Caco-2 (cell line): ENCODE results near the gene MOSPD2. TPM values are rescaled to one million over a fixed set of nuclear protein-coding genes. Genes with fewer than 3 reads are reported as not detected.

Source experiments
- BruUV-seq: library from RNA; stranded (reverse); fragments of 400-500 nt; replicated peaks from 2 replicates; lab custom pipeline; 2021; lab: Mats Ljungman, UMichigan
- CTCF ChIA-PET: fragments of 300-600 bp; sonication (Branson Sonifier 250); formaldehyde crosslinking; loops from one replicate; lab custom pipeline; 2022; ENCODE audit warnings: antibody characterized with exemption; lab: Charles Lee
- POLR2A ChIA-PET: fragments of 300-600 bp; sonication (Branson Sonifier 250); formaldehyde crosslinking; loops from one replicate; lab custom pipeline; 2022; ENCODE audit warnings: antibody characterized with exemption; lab: Charles Lee
- DNase-seq, 2 experiments: peaks; one replicate each; pipeline versions ENCODE4 v3.0.0 to v3.0.0-alpha.2; 2020 to 2022
- H3K27me3 ChIP-seq: replicated peaks from 2 replicates; pipeline ENCODE4 v1.6.0; 2011; ENCODE audit warnings: low read length; ENCODE audit not compliant: control insufficient read depth, insufficient read depth
- H3K36me3 ChIP-seq: 2 replicates; pipeline ENCODE4 v1.5.1; 2011; ENCODE audit warnings: low read length; ENCODE audit not compliant: control insufficient read depth, insufficient read depth
- H3K4me1 ChIP-seq: fragments of 250-450 bp; sonication (Bioruptor Pico); 2 replicates; pipeline ENCODE4 v1.5.1; 2020; ENCODE audit warnings: mild to moderate bottlenecking
- H3K4me3 ChIP-seq: 2 replicates; pipeline ENCODE4 v1.5.1; 2011; ENCODE audit warnings: low read depth, mild to moderate bottlenecking, control low read depth, low read length
- H3K9me3 ChIP-seq: fragments of 250-450 bp; sonication (Bioruptor Pico); 2 replicates; pipeline ENCODE4 v1.5.1; 2020; ENCODE audit warnings: mild to moderate bottlenecking, moderate library complexity
- H3K27ac Mint-ChIP-seq: one replicate; pipeline ENCODE4 v1.8.0; 2022; ENCODE audit warnings: mixed read lengths; ENCODE audit not compliant: unreplicated experiment
- H3K27me3 Mint-ChIP-seq: one replicate; pipeline ENCODE4 v1.8.0; 2022; ENCODE audit warnings: mixed read lengths; ENCODE audit not compliant: insufficient read depth, unreplicated experiment
- H3K36me3 Mint-ChIP-seq: one replicate; pipeline ENCODE4 v1.8.0; 2022; ENCODE audit warnings: mild to moderate bottlenecking, mixed read lengths; ENCODE audit not compliant: insufficient read depth, unreplicated experiment
- H3K4me1 Mint-ChIP-seq: one replicate; pipeline ENCODE4 v1.8.0; 2022; ENCODE audit warnings: low read depth, mixed read lengths; ENCODE audit not compliant: unreplicated experiment
- H3K4me3 Mint-ChIP-seq: one replicate; pipeline ENCODE4 v1.8.0; 2022; ENCODE audit warnings: mild to moderate bottlenecking, moderate library complexity, mixed read lengths; ENCODE audit not compliant: unreplicated experiment
- H3K9me3 Mint-ChIP-seq: one replicate; pipeline ENCODE4 v1.8.0; 2022; ENCODE audit warnings: mixed read lengths; ENCODE audit not compliant: unreplicated experiment
- CTCF ChIP-seq, 2 experiments: fragments of 200-600 bp in 1 of 2; IDR thresholded peaks; 1 replicate in 1 of 2; 2 replicates in 1 of 2; pipeline versions ENCODE4 v1.5.1 to v1.8.0; 2011 to 2022; ENCODE audit warnings: antibody characterized with exemption in 1 of 2, control low read depth in 1 of 2, inconsistent platforms in 1 of 2, low read depth in 1 of 2, low read length in 1 of 2, mild to moderate bottlenecking in 1 of 2, moderate library complexity in 1 of 2; ENCODE audit not compliant: insufficient read depth in 1 of 2, severe bottlenecking in 1 of 2, unreplicated experiment in 1 of 2
- intact Hi-C: fragments of 100-400 bp; cut with micrococcal nuclease; formaldehyde crosslinking; loops from one replicate; pipeline ENCODE4 v1.10.0; 2022; ENCODE audit not compliant: unreplicated experiment
- total RNA-seq: library from RNA; stranded (reverse); gene quantifications from 2 replicates; pipeline ENCODE4 v1.2.3, GENCODE V29; 2022

The MOSPD2 gene
- total RNA-seq, 1 experiment from 2014 or later, result 13.8 TPM

- Histone ChIP-seq H3K4me1 (no peaks in the 10 kb centered on the region), H3K36me3 (no peaks in the 10 kb centered on the region), H3K4me3 (no peak overlapping the region), H3K27me3 (no peaks in the 10 kb centered on the region), H3K9me3 (no peaks in the 10 kb centered on the region)
- H3K27me3 Mint-ChIP-seq, result no peaks in the 10 kb centered on the region
- no peaks in the 10 kb centered on the region for H3K4me1 Mint-ChIP-seq
- intact Hi-C loops, result no loop called here
- ChIA-PET POLR2A (no interaction called here), CTCF (no interaction called here)
- H3K9me3 Mint-ChIP-seq, result no peaks in the 10 kb centered on the region
- DNase-seq, result no peak
- no TSS peak for BruUV-seq
- H3K27ac Mint-ChIP-seq, result no peak overlapping the region
- H3K36me3 Mint-ChIP-seq, result no peaks in the 10 kb centered on the region
- TF ChIP-seq CTCF (IDR thresholded peaks at IDR 0.05; ENCODE audit: insufficient read depth in 1 of 2, low read depth in 1 of 2, low read length in 1 of 2, severe bottlenecking in 1 of 2, unreplicated experiment in 1 of 2), result no peak
- H3K4me3 Mint-ChIP-seq, result no peak overlapping the region
These were observed 43.6 kb upstream of the MOSPD2 start for GRCh38 chrX:14829643-14830042.

GRCh38 chrX:14832151-14832550 is 41.1 kb upstream of the MOSPD2 start:
- Histone ChIP-seq H3K4me1 (no peaks in the 10 kb centered on the region), H3K36me3 (no peaks in the 10 kb centered on the region), H3K4me3 (no peak overlapping the region), H3K9me3 (no peaks in the 10 kb centered on the region), H3K27me3 (no peaks in the 10 kb centered on the region)
- Mint-ChIP-seq H3K27ac (no peak overlapping the region), H3K4me1 (no peaks in the 10 kb centered on the region), H3K36me3 (peaks cover 4% of the 10 kb centered on the region), H3K9me3 (no peaks in the 10 kb centered on the region), H3K27me3 (no peaks in the 10 kb centered on the region), H3K4me3 (no peak overlapping the region)
- TF ChIP-seq CTCF (IDR thresholded peaks at IDR 0.05; ENCODE audit: insufficient read depth in 1 of 2, low read depth in 1 of 2, low read length in 1 of 2, severe bottlenecking in 1 of 2, unreplicated experiment in 1 of 2), result no peak
- no peak for DNase-seq
- BruUV-seq, result no TSS peak
- intact Hi-C loops, result no loop called here
- ChIA-PET POLR2A (no interaction called here), CTCF (no interaction called here)

GRCh38 chrX:14832586-14832985 is 40.6 kb upstream of the MOSPD2 start:
- H3K9me3 Mint-ChIP-seq, result no peaks in the 10 kb centered on the region
- CTCF ChIA-PET, result no interaction called here
- no TSS peak for BruUV-seq
- H3K27me3 ChIP-seq, result no peaks in the 10 kb centered on the region
- POLR2A ChIA-PET, result no interaction called here
- H3K36me3 ChIP-seq, result no peaks in the 10 kb centered on the region
- H3K4me3 Mint-ChIP-seq, result no peak overlapping the region
- H3K27ac Mint-ChIP-seq, result no peak overlapping the region
- H3K9me3 ChIP-seq, result no peaks in the 10 kb centered on the region
- TF ChIP-seq CTCF (IDR thresholded peaks at IDR 0.05; ENCODE audit: insufficient read depth in 1 of 2, low read depth in 1 of 2, low read length in 1 of 2, severe bottlenecking in 1 of 2, unreplicated experiment in 1 of 2), result no peak
- H3K4me1 ChIP-seq, result no peaks in the 10 kb centered on the region
- no peaks in the 10 kb centered on the region for H3K27me3 Mint-ChIP-seq
- intact Hi-C loops, result no loop called here
- DNase-seq, result no peak
- peaks cover 4% of the 10 kb centered on the region for H3K36me3 Mint-ChIP-seq
- H3K4me3 ChIP-seq, result no peak overlapping the region
- no peaks in the 10 kb centered on the region for H3K4me1 Mint-ChIP-seq
